ENCODE measurements around the gene TMEM139.

GRCh38 chr7:143282124-143282523 lies 2.6 kb upstream of the TMEM139 start:
- TF ChIP-seq SUZ12 (IDR thresholded peaks at IDR 0.05; ENCODE audit: extremely low read depth, insufficient read depth, insufficient read length), result no peak
- TF ChIP-seq ZNF274 (IDR thresholded peaks at IDR 0.05; ENCODE audit: low read depth, low read length), result no peak

All from NT2/D1 (cell line).